ENCODE results near the gene ETFDH.
"Not testable (repeated sequence)": the region's sequence is repeated elsewhere in the genome, so short reads cannot be mapped to it uniquely, and the experiment has no call there.

ETFDH gene

GRCh38 chr4:158671915-158672806 lies at the start of gene ETFDH:
Gene ETFDH (plus strand): TSS chr4:158672296. CDS start chr4:158672457, 161 bp downstream.
- DNase-seq = peak; percentile 98 to 99

GRCh38 chr4:158624889-158625478 lies 47.1 kb upstream of the ETFDH start:
- peak; percentile 39 to 58 for DNase-seq

GRCh38 chr4:158625544-158625943 lies 46.6 kb upstream of the ETFDH start:
- no peak for DNase-seq

GRCh38 chr4:158630893-158631292 lies 41.2 kb upstream of the ETFDH start:
- no peak for DNase-seq

- no peak for DNase-seq
Measured at GRCh38 chr4:158636619-158637018, 35.5 kb upstream of the ETFDH start.

GRCh38 chr4:158644356-158644755 lies 27.7 kb upstream of the ETFDH start:
- DNase-seq = no peak

- no peak for DNase-seq
Measured at GRCh38 chr4:158644760-158645159, 27.3 kb upstream of the ETFDH start.

- DNase-seq = no peak
Measured at GRCh38 chr4:158649111-158649680, 22.9 kb upstream of the ETFDH start.

- no peak for DNase-seq
Measured at GRCh38 chr4:158652920-158653319, 19.2 kb upstream of the ETFDH start.

GRCh38 chr4:158656439-158656838 lies 15.7 kb upstream of the ETFDH start:
- no peak for DNase-seq

- no peak for DNase-seq
Measured at GRCh38 chr4:158657291-158657690, 14.8 kb upstream of the ETFDH start.

- DNase-seq = not testable (repeated sequence)
Measured at GRCh38 chr4:158663255-158663654, 8.8 kb upstream of the ETFDH start.

GRCh38 chr4:158663707-158664625 lies 8.1 kb upstream of the ETFDH start:
- DNase-seq = not testable (repeated sequence)

GRCh38 chr4:158664806-158665205 lies 7.3 kb upstream of the ETFDH start:
- no peak for DNase-seq

GRCh38 chr4:158666892-158667291 lies 5.2 kb upstream of the ETFDH start:
- no peak for DNase-seq

- DNase-seq = no peak
Measured at GRCh38 chr4:158667651-158668198, 4.4 kb upstream of the ETFDH start.

GRCh38 chr4:158669310-158669709 lies 2.8 kb upstream of the ETFDH start:
- DNase-seq = no peak

GRCh38 chr4:158670975-158671664 lies 976 bp upstream of the ETFDH start:
- peak; percentile 34 to 40 for DNase-seq

GRCh38 chr4:158671665-158671914 lies 506 bp upstream of the ETFDH start, which contains the start of gene C4orf46:
Gene C4orf46 (minus strand): TSS chr4:158671887. CDS start chr4:158671801, 86 bp downstream.
- no peak for DNase-seq

GRCh38 chr4:158673633-158674032 lies 1.5 kb downstream of the ETFDH start:
- no peak for DNase-seq

- no peak for DNase-seq
Measured at GRCh38 chr4:158676076-158676475, 4.0 kb downstream of the ETFDH start.

- no peak for DNase-seq
Measured at GRCh38 chr4:158678767-158679166, 6.7 kb downstream of the ETFDH start.

All from NCI-H1930 (cell line).